GM18867 (cell line): Measurements from ENCODE around the gene BRI3.
A peak's percentile ranks its signal among the peaks of the same experiment; 100 is the strongest.
"Not testable (repeated sequence)": the region's sequence is repeated elsewhere in the genome, so short reads cannot be mapped to it uniquely, and the experiment has no call there.

Experiments
- ATAC-seq: cut with Tn5 transposase; IDR thresholded peaks from one replicate; pipeline ENCODE4 v1.9.1; 2021; ENCODE audit warnings: mild to moderate bottlenecking, moderate library complexity; ENCODE audit not compliant: unreplicated experiment

Gene BRI3

DNA sequence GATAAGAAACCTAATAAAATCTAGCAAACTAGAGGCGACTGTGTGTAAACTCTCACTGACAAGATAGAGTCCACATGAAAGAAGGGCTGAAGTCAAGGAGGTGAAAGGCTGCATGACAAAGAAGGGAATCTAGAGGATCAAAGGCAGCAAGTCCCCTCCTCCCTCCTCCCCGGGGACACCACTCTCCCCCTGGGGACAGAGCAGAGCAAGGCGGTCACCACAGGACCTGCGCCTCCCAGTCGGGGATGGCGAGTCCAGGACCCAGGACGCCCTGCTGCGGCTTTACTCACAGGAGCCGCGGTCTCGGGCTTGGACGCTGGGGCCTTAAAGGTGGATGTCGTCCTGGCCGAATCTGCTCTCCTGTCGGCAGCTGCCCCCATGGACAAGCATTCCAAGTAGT lies 22.4 kb downstream of the BRI3 start:
- ATAC-seq, result no peak

DNA sequence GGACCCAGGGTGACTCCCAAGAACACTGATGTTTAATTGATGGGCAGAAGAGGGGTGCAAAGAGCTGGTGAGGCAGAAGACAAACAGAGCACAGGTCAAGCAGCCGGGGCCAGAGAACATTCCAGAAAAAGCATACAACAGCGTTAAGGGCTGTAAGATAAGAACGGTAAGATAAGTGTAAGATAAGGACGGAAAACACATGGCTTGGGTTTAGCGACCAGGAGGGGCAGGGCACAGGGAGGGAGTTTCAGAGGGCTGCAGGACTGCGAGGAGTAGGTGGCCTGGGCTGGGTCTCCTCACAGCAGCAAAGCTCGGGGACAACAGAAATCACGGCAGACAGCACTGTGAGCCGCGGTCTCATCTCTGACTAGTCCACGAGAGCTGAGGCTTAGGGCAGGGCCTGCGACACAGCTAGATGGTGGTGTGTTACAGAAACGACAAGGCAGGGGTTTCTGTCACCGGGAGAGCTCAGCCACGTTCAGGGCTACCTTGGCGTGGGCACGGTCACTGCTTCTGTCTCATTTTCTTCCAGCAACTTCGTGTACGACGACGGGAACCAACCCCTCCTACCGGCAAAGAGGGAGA lies 24.6 kb downstream of the BRI3 start:
- no peak for ATAC-seq

DNA sequence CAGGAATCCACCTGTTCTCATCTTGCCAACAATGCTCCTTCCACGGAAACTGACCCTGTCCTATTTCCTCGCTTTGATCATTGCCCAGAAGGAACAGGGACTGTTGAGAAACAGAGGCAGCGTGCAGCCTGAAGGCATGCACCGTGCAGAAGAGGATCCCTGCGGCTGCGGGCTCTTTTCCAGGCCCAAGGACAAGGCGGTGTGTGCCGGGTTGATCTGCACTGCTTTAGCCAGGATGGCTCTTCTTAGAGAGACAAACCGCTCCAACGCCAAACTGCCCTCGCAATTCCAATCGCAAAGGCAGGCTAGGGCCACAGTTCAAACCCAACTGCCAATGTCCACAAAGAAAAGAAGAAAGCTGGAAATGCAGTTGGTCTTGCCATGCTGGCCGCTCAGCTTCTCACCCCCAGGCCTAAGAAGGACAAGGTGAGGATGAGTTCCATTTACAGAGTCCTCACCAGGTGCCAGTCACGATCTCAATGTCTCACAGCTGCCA lies 26.5 kb downstream of the BRI3 start:
- ATAC-seq, result no peak

DNA sequence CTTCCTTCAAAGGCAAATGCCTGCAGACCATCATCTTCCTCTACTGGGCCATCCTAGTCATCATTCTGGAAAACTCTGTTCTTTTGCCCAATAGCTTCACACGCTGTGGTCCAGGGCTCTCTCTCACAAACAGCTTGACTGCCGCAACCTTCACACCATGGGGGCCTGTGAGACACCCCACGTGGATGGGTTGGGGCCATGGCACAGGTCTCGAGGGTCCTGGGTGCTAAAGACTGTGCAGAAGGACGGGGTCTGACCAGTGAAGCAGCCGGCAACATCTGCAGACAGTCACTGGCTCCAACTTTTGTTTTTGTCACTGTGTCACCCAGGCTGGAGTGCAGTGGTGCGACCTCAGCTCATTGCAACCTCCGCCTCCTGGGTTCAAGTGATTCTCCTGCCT lies 28.1 kb downstream of the BRI3 start:
- no peak for ATAC-seq

DNA sequence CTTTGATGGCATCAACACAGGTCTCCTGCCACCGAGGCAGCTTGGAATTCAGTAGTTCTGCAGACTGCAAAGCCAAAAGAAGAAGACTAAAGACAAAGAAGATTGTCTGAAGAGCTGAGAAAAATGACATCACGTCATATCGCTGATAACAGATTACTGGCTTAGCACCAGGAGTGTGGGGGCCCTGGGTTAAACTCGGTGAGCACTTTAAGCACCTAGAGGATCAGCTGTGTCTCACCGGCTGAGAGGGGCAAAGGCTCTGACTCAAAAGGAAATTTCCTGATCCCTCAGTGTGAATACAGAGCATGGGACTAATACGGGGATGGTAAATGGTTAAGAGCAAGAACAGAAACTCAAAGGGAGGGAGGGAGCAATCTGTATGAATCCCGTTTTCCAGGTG lies 30.7 kb downstream of the BRI3 start:
- no peak for ATAC-seq

DNA sequence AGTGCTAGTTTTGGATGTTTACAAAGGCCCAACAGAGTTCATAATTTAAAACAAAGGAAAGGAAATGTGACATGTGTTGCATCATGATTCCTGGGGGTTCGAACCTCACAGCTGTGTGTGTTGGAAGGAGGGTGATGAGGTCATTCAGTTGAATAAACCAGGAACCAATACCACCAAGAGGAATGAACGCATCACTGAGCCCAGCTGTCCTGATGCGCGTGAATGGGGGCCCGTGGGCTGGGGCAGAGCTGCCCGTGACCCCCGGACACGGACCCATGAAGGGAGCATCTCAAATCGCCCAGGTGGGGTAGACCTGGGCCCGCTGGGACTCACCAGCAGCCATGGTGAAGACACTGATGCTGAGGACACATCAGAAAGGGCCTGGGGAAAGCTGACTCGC lies 33.0 kb downstream of the BRI3 start:
- ATAC-seq, result peak; percentile 47

DNA sequence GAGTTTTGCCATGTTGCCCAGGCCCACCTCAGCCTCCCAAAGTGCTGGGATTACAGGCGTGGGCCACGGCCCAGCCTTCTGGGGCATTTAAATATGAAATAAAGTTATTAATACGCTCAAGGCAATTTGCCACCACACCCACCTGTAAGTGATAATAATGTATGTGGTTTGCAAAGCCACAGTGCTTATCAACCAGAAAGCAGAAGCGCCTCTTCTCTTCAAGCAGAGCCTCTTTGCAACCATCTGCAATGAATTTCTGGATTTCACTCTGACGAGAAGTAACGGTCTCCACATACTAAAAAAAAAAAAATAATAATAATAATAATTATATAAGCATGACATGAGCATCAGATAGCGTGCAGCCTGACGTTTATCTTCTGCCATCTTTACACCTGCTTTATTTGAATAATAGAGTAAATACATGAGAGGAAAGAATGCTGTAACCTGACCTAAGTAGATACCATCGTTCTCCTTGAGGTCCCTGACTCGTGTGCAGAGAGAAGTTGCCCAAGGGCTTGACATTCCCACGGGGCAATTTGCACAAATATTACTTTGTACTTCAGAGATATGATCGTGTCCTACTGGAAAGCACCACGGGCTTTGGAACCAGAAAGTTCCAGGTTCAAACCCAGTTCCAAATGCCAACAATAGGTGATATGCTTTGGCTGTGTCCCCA lies 34.0 kb downstream of the BRI3 start:
- ATAC-seq, result peak; percentile 88

DNA sequence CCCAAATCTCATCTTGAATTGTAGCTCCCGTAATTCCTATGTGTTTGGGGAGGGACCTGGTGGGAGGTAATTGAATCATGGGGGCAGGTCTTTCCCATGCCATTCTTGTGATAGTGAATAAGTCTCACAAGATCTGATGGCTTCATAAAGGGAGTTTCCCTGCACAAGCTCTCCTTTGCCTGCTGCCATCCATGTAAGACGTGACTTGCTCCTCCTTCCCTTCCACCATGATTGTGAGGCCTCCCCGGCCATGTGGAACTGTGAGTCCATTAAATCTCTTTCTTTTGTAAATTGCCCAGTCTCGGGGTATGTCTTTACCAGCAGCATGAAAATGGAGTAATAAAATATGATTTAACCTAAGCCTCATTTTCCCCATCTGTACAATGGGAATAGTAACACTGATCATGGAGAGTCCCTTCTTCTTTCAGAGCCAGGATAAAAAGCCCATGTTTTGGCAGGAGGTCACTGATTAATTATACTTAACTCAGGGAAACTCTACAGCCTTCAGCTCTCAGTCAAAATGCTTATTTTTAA lies 34.6 kb downstream of the BRI3 start:
- ATAC-seq, result not testable (repeated sequence)

DNA sequence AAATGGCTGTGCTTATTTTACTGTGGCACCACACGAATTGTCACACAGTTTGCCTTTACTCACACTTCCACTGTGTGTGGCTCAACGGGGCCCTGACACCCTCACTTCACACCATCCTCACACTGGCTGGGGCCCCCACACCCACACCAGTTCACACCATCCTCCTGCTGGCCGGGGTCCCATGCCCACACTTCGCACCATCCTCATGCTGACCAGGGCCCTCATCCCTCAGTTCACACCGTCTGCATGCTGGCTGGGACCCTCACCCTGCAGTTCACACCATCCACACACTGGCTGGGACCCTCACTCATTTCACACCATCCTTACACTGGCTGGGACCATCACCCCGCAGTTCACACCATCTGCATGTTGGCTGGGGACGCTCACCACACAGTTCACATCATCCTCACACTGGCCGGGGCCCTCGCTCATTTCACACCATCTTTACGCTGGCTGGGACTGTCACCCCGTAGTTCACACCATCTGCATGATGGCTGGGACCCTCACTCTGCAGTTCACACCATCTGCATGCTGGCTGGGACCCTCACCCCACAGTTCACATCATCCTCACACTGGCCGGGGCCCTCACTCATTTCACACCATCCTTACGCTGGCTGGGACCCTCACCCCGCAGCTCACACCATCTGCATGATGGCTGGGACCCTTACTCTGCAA lies 36.0 kb downstream of the BRI3 start:
- no peak for ATAC-seq

DNA sequence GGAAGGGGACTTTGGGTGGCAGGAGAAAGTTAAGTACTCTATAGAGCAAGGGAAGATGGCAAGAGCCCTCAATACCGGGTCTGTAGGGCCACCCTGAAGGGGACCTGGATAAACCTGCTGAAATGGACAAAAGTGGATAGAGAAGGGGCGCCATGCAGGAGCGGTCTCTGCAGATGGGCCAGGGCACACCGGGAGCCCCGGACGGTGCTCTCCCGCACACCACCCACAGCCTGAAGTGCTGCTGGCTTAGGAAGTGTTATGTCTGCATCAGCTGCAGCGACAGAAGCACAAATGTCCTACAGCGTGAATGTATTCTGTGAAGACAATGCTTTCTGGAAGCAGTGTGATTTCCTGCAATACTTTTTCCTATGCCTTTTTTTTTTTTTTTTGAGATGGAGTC lies 37.7 kb downstream of the BRI3 start:
- no peak for ATAC-seq

DNA sequence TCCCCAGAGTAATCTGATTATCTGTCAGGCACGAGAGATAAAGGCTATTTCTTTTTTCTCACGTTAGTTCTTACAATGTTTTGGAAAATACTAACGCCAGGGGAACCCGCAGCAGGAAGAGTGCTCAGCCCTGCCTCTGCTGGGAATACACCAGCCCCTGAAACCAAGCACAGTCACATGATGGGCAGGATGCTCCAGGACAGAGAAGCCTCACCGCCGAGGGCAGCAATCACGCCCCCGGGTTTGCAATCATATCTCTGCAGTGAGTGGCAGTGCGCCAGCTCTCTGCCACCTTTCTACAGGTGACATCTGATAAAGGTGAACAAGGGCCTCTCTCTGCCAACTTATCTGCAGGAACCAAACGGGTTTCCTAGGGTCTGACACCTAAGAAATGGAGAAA lies 39.8 kb downstream of the BRI3 start:
- ATAC-seq, result no peak

DNA sequence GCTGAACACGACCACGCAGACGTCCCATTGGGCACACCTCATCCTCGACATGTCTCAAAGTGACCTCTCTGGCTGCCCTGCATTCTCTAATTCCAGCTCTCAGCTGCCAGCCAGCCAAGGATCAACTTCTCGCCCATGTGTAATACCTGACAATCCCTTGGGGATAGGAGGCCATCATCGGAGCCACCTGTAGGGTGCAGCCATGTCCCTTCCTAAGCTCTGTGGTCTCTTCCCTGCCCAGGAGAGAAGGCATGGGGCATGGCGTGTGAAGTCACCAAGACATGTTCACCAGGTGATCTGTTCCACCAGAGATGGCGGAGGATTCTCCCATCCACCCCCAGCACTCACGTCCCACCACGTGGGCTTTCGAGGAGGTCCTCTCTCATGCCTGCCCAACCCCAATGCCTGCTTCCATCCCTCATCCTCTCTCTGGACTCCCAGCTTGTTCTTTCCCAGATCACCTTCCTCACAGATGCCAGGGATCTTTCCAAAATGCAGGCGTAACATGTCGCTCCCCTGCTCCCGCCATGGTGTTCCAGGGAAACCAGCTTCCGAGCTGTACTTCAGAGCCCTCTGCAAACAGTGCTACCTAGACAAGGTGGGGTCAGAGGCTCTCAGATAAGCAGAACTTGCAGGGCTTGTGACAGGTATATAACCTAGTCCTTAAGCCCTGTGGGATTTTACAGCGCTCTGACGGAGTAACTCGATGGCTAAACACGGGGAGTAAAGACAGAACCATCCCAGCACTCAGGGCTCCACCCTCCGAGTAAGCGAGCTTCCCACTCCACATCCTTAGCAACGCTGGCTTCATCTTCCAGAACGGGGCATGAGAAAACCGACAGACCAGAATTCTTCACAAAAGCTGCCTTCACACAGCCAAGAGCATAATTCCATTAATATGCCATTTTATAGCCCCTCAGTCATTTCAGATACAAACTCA lies 41.1 kb downstream of the BRI3 start:
- no peak for ATAC-seq

DNA sequence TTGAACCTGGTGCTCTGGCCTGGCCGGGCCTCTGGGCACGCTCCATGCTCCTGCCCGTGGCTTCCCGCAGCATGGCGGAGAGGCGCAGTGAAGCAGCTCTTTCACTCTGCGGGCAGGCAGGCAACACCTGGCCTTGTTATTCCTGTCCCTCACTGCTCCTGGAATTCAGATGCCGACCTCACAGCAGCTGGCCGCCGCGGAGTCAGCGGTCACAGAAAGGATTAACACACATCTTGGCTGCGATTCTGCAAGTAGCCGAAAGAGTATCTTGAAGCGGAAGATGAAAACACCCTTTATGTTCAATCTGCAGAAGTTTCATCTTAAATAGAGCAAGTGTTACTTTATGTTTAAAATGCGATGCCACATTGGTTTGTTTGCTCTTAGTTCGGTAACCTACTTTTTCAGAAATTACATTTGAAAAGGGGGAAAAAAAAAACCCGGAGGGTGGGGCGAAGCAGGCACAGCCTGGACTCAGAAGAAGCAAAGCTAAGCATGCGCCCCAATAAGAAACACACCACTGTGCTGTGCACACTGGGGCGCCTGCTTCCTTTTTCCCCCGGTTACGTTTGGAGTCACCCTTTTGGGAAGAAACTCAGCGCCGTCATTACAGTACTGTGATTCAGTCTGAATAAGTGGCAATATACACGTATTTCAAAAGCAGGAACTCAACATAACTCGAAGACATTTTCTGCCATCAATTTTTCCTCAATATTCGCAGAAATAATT lies 42.3 kb downstream of the BRI3 start:
- no peak for ATAC-seq

DNA sequence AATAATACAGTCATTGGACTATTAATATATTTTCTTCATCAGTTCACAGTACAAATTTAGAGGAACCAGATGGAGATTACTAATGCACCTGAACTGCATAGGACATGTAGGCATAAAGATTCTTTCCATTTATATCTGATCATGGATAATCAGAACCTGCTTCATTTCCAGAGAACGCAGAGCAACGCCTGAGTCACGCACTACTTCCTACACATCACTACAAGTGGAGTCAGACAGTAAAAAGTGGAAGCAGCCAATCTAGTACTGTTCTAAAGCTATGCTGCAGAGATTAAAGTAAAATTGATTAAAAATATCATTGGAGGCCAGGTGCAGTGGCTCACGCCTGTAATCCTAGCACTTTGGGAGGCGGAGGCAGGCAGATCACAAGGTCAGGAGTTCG lies 43.3 kb downstream of the BRI3 start:
- ATAC-seq, result no peak

DNA sequence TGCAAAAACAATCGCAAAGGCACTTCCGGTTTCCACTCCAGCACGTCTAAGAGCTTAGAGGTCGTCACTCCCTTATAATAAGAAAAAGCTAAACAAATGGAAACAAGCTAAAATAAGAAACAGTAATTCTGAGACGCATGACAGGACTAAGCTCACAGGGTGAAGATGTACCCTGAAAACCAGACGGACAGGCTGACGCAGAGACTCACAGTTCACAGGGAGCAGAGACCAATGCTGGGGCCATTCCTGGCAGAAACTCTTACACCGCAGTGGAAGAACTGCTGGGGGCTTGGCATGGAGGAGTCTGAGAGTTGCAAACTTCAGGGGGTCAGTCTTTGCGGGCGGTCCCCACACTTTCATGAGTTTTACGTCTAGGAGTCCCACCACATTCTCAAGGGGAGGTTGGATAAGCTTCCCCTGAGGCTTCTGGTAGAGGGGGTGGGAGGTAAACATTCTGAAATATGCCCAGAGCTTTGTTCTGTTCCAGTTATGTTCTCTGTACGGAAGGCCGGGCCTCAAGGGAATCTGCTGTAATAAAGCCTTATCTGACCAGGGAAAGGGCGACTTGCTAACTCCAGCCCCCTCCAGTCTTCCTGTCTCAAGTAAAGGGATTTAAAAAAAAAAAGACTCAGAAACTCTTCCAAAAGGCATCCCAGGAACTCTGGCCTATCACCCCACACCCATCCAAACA lies 47.8 kb downstream of the BRI3 start:
- ATAC-seq, result no peak

DNA sequence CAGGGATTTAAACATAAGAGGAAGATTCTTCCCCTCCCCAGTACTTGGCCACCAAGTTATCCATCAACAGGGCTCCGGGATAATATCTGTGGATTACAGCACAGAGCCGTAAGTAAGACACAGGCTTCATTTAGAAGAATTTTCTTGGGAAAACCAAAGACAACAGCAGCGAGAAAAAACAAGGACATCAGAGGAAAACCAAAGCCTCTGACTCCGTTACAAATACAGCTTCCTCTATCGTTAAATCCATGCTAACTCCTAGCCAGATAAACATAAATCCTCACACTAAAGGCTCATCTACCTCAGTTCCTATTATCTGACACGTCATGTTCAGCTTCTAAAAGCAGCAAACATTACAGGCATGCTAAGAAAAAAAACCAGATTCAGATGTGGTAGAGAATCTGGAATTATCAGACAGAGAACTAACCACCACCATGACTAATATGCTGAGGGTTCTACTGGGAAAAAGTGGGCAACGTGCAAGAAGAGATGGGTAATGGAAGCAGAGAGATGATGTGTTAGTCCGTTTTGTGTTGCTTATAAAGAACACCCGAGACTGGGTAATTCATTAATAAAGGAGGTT lies 48.4 kb downstream of the BRI3 start:
- ATAC-seq, result no peak

DNA sequence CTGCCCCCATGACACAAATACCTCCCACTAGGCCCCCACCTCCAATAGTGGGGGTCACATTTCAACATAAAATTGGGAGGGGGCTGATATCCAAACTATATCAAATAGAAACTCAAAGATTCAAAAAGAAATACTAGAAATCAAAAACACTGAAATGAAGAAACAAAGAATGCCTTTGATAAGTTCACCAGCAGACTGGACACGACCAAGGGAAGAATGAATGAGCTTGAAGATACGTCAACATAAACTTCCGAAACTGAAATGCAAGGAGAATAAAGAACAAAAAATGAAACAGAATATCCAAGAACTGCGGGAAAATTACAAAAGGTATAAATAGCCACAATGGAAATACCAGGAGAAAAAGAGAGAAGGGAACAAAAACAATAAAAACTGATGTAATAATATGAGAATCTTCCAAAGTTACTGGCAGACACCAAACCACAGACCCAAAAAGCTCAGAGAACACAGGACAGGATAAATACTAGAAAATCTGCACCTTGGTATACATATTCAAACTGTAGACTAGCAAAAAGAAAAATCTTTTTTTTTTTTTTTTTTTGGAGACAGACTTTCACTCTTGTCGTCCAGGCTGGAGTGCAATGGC lies 49.5 kb downstream of the BRI3 start:
- no peak for ATAC-seq

DNA sequence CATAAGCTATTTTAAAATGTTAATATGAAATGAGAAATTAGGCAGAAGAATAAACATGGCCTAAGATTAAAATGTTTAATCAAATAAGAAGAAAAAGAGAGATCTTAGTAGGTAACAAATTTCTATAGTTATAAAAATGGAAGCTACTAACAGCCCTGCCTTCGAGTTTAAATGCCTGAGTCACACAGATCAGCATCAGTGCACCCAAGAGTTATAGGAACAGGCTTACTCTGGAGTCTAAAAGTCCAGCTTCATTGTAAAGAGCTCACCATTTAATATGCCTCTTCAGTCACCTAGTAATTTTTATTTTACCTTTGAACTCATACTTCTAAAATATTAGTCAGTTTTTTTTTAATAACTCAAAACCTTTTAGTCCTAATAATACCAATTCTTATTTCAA lies 52.6 kb downstream of the BRI3 start:
- no peak for ATAC-seq

DNA sequence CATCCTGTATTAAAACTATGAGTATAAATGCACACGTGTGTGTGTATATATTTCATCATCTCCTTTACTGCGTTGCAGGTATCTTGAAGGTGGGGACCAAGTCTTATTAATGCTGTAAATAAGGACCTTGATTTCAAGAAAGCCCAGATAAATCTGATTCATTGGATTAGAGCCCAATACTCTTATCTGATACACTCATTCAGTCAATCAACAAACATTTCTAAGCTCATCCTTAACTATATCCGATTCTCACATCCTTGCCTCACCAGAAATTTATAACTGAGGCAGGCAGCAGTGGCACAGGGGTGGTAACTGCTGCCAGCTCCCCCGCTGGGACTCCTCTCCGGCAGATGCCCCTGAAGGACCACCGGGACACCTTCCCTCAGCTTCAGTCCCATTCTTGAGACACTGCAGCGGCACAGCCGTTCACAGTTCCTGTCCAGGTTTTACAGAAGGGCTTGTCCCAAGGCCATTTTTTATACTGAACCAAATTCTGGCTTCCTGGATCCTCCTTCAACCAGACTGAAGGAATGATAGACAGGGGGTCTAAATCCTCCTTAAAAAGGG lies 54.0 kb downstream of the BRI3 start:
- ATAC-seq, result no peak
